IMR-90 (cell line): ENCODE data around the gene CLNK. TPM values are rescaled to one million over a fixed set of nuclear protein-coding genes. Genes with fewer than 3 reads are reported as not detected.
A peak's percentile ranks its signal among the peaks of the same experiment; 100 is the strongest.

Experiments used
- ATAC-seq: fragments of 200-7000 bp; cut with Tn5 transposase; 2 replicates; pipeline ENCODE4 v1.9.1; 2020; ENCODE audit warnings: low read depth, mild to moderate bottlenecking, moderate library complexity
- BruUV-seq: library from RNA; stranded (reverse); fragments of 400-500 nt; replicated peaks from 2 replicates; lab custom pipeline; 2021; lab: Mats Ljungman, UMichigan
- CTCF ChIA-PET: fragments of 300-600 bp; formaldehyde crosslinking; extraction: SDS; loops from one replicate; lab custom pipeline; 2021; ENCODE audit warnings: antibody characterized with exemption; lab: Yijun Ruan, JAX
- POLR2A ChIA-PET: fragments of 300-600 bp; sonication (Branson Sonifier 250); formaldehyde crosslinking; loops from one replicate; lab custom pipeline; 2022; ENCODE audit warnings: antibody characterized with exemption; ENCODE audit not compliant: unreplicated experiment; lab: Charles Lee
- DNase-seq: peaks from one replicate; pipeline ENCODE4 v3.0.0; 2013
- H2AFZ ChIP-seq: replicated peaks from 2 replicates; pipeline ENCODE3; 2013; ENCODE audit warnings: low read length, mild to moderate bottlenecking; ENCODE audit not compliant: poor library complexity
- H2AK5ac ChIP-seq: 2 replicates; pipeline ENCODE4 v1.6.1; 2013; ENCODE audit warnings: low read depth, low read length, inconsistent platforms
- H2AK9ac ChIP-seq: replicated peaks from 2 replicates; pipeline ENCODE3; 2013; ENCODE audit warnings: mild to moderate bottlenecking, low read depth, low read length, moderate library complexity; ENCODE audit not compliant: poor library complexity
- H2BK120ac ChIP-seq: 2 replicates; pipeline ENCODE4 v1.6.1; 2013; ENCODE audit warnings: low read depth, low read length, inconsistent platforms
- H2BK15ac ChIP-seq: 3 replicates; pipeline ENCODE4 v1.6.1; 2013; ENCODE audit warnings: low read depth, low read length, inconsistent platforms
- H2BK20ac ChIP-seq: 2 replicates; pipeline ENCODE4 v1.6.1; 2013; ENCODE audit warnings: low read depth, mild to moderate bottlenecking, inconsistent platforms, low read length, moderate library complexity
- H2BK5ac ChIP-seq: 2 replicates; pipeline ENCODE4 v1.6.1; 2013; ENCODE audit warnings: mild to moderate bottlenecking, low read depth, low read length, inconsistent platforms; ENCODE audit not compliant: poor library complexity, severe bottlenecking
- H3K14ac ChIP-seq: replicated peaks from 2 replicates; pipeline ENCODE4 v1.6.1; 2013; ENCODE audit warnings: low read depth, low read length, inconsistent platforms
- H3K18ac ChIP-seq: 2 replicates; pipeline ENCODE4 v1.6.1; 2013; ENCODE audit warnings: low read depth, low read length, control low read depth
- H3K23ac ChIP-seq: 2 replicates; pipeline ENCODE4 v1.6.1; 2013; ENCODE audit warnings: low read depth, low read length, inconsistent platforms
- H3K27ac ChIP-seq: 2 replicates; pipeline ENCODE4 v1.5.1; 2013; ENCODE audit warnings: mild to moderate bottlenecking, control low read depth, low read length; ENCODE audit not compliant: insufficient read depth
- H3K27me3 ChIP-seq: 2 replicates; pipeline ENCODE4 v1.6.1; 2013; ENCODE audit warnings: low read length; ENCODE audit not compliant: control insufficient read depth, insufficient read depth
- H3K36me3 ChIP-seq: 2 replicates; pipeline ENCODE4 v1.6.1; 2013; ENCODE audit warnings: low read length, mixed read lengths; ENCODE audit not compliant: control insufficient read depth, insufficient read depth
- H3K4ac ChIP-seq: 2 replicates; pipeline ENCODE4 v1.6.1; 2013; ENCODE audit warnings: low read depth, low read length, inconsistent platforms
- H3K4me1 ChIP-seq: 2 replicates; pipeline ENCODE4 v1.6.1; 2013; ENCODE audit warnings: low read length, mixed read lengths; ENCODE audit not compliant: control insufficient read depth, insufficient read depth
- H3K4me2 ChIP-seq: 2 replicates; pipeline ENCODE4 v1.6.1; 2013; ENCODE audit warnings: low read depth, mild to moderate bottlenecking, control low read depth, low read length, moderate library complexity
- H3K4me3 ChIP-seq: 2 replicates; pipeline ENCODE4 v1.5.1; 2013; ENCODE audit warnings: low read depth, mild to moderate bottlenecking, control low read depth, low read length, moderate library complexity; ENCODE audit not compliant: insufficient read depth
- H3K56ac ChIP-seq: 2 replicates; pipeline ENCODE4 v1.6.1; 2013; ENCODE audit warnings: low read length, inconsistent platforms; ENCODE audit not compliant: insufficient read depth; ENCODE audit errors: extremely low read depth
- H3K79me1 ChIP-seq, 2 experiments: 2 replicates each; pipeline ENCODE4 v1.6.1; 2013; ENCODE audit warnings: low read length in 2 of 2, inconsistent platforms in 1 of 2, low read depth in 1 of 2
- H3K9ac ChIP-seq: 2 replicates; pipeline ENCODE4 v1.6.1; 2013; ENCODE audit warnings: low read depth, low read length, control low read depth
- H3K9me1 ChIP-seq: 2 replicates; pipeline ENCODE4 v1.6.1; 2013; ENCODE audit warnings: low read length, inconsistent platforms; ENCODE audit not compliant: insufficient read depth
- H3K9me3 ChIP-seq: 2 replicates; pipeline ENCODE4 v1.6.1; 2013; ENCODE audit warnings: low read length; ENCODE audit not compliant: control insufficient read depth, insufficient read depth
- H4K20me1 ChIP-seq: 2 replicates; pipeline ENCODE4 v1.6.1; 2013; ENCODE audit warnings: low read length, inconsistent platforms; ENCODE audit not compliant: insufficient read depth
- H4K5ac ChIP-seq: 2 replicates; pipeline ENCODE4 v1.6.1; 2013; ENCODE audit warnings: mild to moderate bottlenecking, low read depth, low read length, control low read depth
- H4K8ac ChIP-seq, 2 experiments: 2 replicates each; pipeline ENCODE4 v1.6.1; 2013; ENCODE audit warnings: low read depth in 2 of 2, low read length in 2 of 2, control low read depth in 1 of 2, inconsistent platforms in 1 of 2
- H4K91ac ChIP-seq: 2 replicates; pipeline ENCODE4 v1.6.1; 2013; ENCODE audit warnings: low read depth, low read length, inconsistent platforms; ENCODE audit not compliant: insufficient read depth
- BHLHE40 ChIP-seq: fragments of 150-350 bp; IDR thresholded peaks from 2 replicates; pipeline ENCODE4 v1.6.1; 2016; ENCODE audit warnings: mild to moderate bottlenecking, low read depth, low read length
- CEBPB ChIP-seq: IDR thresholded peaks from 2 replicates; pipeline ENCODE4 v1.6.1; 2012; ENCODE audit warnings: low read depth, low read length, improper control_type of control experiment
- CHD1 ChIP-seq: IDR thresholded peaks from 2 replicates; pipeline ENCODE4 v1.6.1; 2012; ENCODE audit warnings: low read depth, low read length, improper control_type of control experiment
- FOS ChIP-seq: fragments of 150-350 bp; IDR thresholded peaks from 2 replicates; pipeline ENCODE4 v1.6.1; 2016; ENCODE audit warnings: low read depth, low read length
- MAFK ChIP-seq: IDR thresholded peaks from 2 replicates; pipeline ENCODE4 v1.6.1; 2012; ENCODE audit warnings: low read depth, low read length, improper control_type of control experiment
- MAZ ChIP-seq: IDR thresholded peaks from 2 replicates; pipeline ENCODE4 v1.6.1; 2012; ENCODE audit warnings: low read depth, mild to moderate bottlenecking, low read length, improper control_type of control experiment, moderate library complexity, borderline replicate concordance
- MXI1 ChIP-seq: IDR thresholded peaks from 2 replicates; pipeline ENCODE4 v1.6.1; 2012; ENCODE audit warnings: low read depth, mild to moderate bottlenecking, low read length, moderate library complexity, borderline replicate concordance
- NFE2L2 ChIP-seq: fragments of 150-350 bp; IDR thresholded peaks from 2 replicates; pipeline ENCODE4 v1.6.1; 2016; ENCODE audit warnings: low read depth, mild to moderate bottlenecking, low read length
- POLR2A ChIP-seq: IDR thresholded peaks from 2 replicates; pipeline ENCODE4 v1.6.1; 2012; ENCODE audit warnings: mild to moderate bottlenecking, low read depth, low read length
- RAD21 ChIP-seq: IDR thresholded peaks from 2 replicates; pipeline ENCODE4 v1.6.1; 2012; ENCODE audit warnings: low read length, improper control_type of control experiment
- RCOR1 ChIP-seq: IDR thresholded peaks from 2 replicates; pipeline ENCODE4 v1.6.1; 2012; ENCODE audit warnings: mild to moderate bottlenecking, low read length, improper control_type of control experiment; ENCODE audit not compliant: insufficient replicate concordance
- RFX5 ChIP-seq: IDR thresholded peaks from 2 replicates; pipeline ENCODE4 v1.8.0; 2012; ENCODE audit warnings: low read depth, mild to moderate bottlenecking, low read length, moderate library complexity
- SMC3 ChIP-seq: fragments of 150-350 bp; IDR thresholded peaks from 2 replicates; pipeline ENCODE4 v1.6.1; 2016; ENCODE audit warnings: low read depth, mild to moderate bottlenecking, antibody characterized with exemption, low read length, moderate library complexity
- WGBS, 2 experiments: methylation state at CpG; one replicate each; pipeline versions ENCODE4 v1.1.5 to v1.1.7; 2013; ENCODE audit warnings: missing lambda C conversion rate in 2 of 2; ENCODE audit not compliant: insufficient read length in 1 of 2; ENCODE audit errors: extremely low coverage in 2 of 2; 5-methylcytosine and 5-hydroxymethylcytosine counted together
- dilution Hi-C: fragments of 300-500 bp; cut with HindIII; formaldehyde crosslinking; loops from one replicate; pipeline ENCODE4 v1.14.3; 2018; ENCODE audit warnings: low sequenced_read_pairs; ENCODE audit not compliant: unreplicated experiment
- in situ Hi-C: fragments of 300-500 bp; cut with MboI; formaldehyde crosslinking; loops from 3 replicates; pipeline ENCODE4 v1.14.3; 2019; ENCODE audit warnings: low sequenced_read_pairs, inconsistent platforms, mixed read lengths
- intact Hi-C: fragments of 100-400 bp; cut with micrococcal nuclease; formaldehyde crosslinking; loops from 2 replicates; pipeline ENCODE4 v1.10.0; 2022
- polyA plus RNA-seq, 3 experiments: library from polyadenylated mRNA; depleted of rRNA; stranded (reverse); fragments of >200 nt; gene quantifications; 2 replicates each; pipeline ENCODE4 v1.2.3, GENCODE V29; 2012; ENCODE audit warnings: low replicate concordance in 1 of 3
- total RNA-seq: library from RNA; depleted of rRNA; stranded (reverse); fragments of >200 nt; gene quantifications from 2 replicates; pipeline ENCODE4 v1.2.3, GENCODE V29; 2012
- TF ChIP-seq, protein P1 (sequence below): conservative IDR thresholded peaks from 2 replicates; pipeline ENCODE4 v1.5.1; 2012; ENCODE audit warnings: mild to moderate bottlenecking, low read depth, low read length, improper control_type of control experiment
- TF ChIP-seq, protein P2 (sequence below): fragments of 150-350 bp; IDR thresholded peaks from 2 replicates; pipeline ENCODE4 v1.6.1; 2016; ENCODE audit warnings: low read depth, mild to moderate bottlenecking, low read length, moderate library complexity, borderline replicate concordance
- TF ChIP-seq, protein P3 (sequence below): fragments of 150-350 bp; IDR thresholded peaks from 2 replicates; pipeline ENCODE4 v1.6.1; 2017; ENCODE audit warnings: mild to moderate bottlenecking, antibody characterized with exemption, low read length, low read depth

Gene CLNK
- total and polyA plus RNA-seq, 2 of the 4 experiments (the other 2 are of a cell fraction) = not detected

DNA sequence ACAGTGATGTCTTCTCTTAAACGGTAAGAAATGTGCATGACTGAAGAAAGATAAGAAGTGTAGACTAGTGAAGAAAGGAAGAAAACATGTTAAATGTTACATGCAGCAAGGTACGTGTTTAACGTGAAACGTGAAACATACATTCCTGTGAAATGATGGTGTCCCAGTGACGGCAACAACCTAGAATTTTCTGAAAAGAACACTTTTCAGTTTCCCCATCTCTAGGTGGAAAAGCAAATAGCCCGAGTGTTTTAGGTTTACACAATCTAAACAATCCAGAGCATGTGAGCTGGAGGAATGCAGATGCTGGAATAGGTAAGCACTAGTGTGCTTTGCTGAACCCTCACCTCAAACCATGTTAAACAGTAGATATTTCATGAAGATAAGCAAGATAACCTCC is 60.7 kb downstream of the CLNK start:
- peaks cover 3% of the 10 kb centered on the region; the same call in 1 of the 2 replicates for H3K4me1 ChIP-seq
- no peak overlapping the region; the same call in 1 of the 2 replicates for H3K18ac ChIP-seq
- H3K36me3 ChIP-seq = no peaks in the 10 kb centered on the region
- no peak for ATAC-seq
- no peak overlapping the region for H3K4me3 ChIP-seq
- H3K56ac ChIP-seq = no peak overlapping the region
- in situ Hi-C loops (no loop called here), intact Hi-C loops (no loop called here), dilution Hi-C loops (no loop called here)
- H3K9me3 ChIP-seq = no peaks in the 10 kb centered on the region
- H3K79me1 ChIP-seq = no peaks in the 10 kb centered on the region
- H3K9ac ChIP-seq = no peak overlapping the region
- no peak overlapping the region for H4K8ac ChIP-seq
- no TSS peak for BruUV-seq
- no peak overlapping the region for H2BK5ac ChIP-seq
- peak overlapping the region; percentile 25 for H2BK120ac ChIP-seq
- ChIA-PET CTCF (interaction anchor here (1.0 kb wide), 1 partner anchor 12 kb away, joined by 3 read pairs; no protein-coding TSS in a partner anchor), POLR2A (no interaction called here)
- no peak overlapping the region for H3K14ac ChIP-seq
- no peak overlapping the region for H4K91ac ChIP-seq
- peak overlapping the region; percentile 27; the same call in 1 of the 2 replicates for H2BK20ac ChIP-seq
- peaks cover 12% of the 10 kb centered on the region; the same call in 1 of the 2 replicates for H3K27me3 ChIP-seq
- DNase-seq = no peak
- no peak overlapping the region for H2AFZ ChIP-seq
- H2AK9ac ChIP-seq = no peak overlapping the region
- H3K4me2 ChIP-seq = no peak overlapping the region
- H2BK15ac ChIP-seq = peak overlapping the region; percentile 69; the same call in 1 of the 3 replicates
- H2AK5ac ChIP-seq = no peak overlapping the region
- H3K4ac ChIP-seq = no peak overlapping the region
- H4K5ac ChIP-seq = no peak overlapping the region
- TF ChIP-seq, protein P1, sequence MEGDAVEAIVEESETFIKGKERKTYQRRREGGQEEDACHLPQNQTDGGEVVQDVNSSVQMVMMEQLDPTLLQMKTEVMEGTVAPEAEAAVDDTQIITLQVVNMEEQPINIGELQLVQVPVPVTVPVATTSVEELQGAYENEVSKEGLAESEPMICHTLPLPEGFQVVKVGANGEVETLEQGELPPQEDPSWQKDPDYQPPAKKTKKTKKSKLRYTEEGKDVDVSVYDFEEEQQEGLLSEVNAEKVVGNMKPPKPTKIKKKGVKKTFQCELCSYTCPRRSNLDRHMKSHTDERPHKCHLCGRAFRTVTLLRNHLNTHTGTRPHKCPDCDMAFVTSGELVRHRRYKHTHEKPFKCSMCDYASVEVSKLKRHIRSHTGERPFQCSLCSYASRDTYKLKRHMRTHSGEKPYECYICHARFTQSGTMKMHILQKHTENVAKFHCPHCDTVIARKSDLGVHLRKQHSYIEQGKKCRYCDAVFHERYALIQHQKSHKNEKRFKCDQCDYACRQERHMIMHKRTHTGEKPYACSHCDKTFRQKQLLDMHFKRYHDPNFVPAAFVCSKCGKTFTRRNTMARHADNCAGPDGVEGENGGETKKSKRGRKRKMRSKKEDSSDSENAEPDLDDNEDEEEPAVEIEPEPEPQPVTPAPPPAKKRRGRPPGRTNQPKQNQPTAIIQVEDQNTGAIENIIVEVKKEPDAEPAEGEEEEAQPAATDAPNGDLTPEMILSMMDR = no peak
- TF ChIP-seq CEBPB = no peak
- TF ChIP-seq FOS = no peak
- TF ChIP-seq RFX5 = no peak
- no peak for TF ChIP-seq RAD21
- TF ChIP-seq, protein P2, sequence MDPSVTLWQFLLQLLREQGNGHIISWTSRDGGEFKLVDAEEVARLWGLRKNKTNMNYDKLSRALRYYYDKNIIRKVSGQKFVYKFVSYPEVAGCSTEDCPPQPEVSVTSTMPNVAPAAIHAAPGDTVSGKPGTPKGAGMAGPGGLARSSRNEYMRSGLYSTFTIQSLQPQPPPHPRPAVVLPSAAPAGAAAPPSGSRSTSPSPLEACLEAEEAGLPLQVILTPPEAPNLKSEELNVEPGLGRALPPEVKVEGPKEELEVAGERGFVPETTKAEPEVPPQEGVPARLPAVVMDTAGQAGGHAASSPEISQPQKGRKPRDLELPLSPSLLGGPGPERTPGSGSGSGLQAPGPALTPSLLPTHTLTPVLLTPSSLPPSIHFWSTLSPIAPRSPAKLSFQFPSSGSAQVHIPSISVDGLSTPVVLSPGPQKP = no peak
- no peak for TF ChIP-seq RCOR1
- TF ChIP-seq, protein P3, sequence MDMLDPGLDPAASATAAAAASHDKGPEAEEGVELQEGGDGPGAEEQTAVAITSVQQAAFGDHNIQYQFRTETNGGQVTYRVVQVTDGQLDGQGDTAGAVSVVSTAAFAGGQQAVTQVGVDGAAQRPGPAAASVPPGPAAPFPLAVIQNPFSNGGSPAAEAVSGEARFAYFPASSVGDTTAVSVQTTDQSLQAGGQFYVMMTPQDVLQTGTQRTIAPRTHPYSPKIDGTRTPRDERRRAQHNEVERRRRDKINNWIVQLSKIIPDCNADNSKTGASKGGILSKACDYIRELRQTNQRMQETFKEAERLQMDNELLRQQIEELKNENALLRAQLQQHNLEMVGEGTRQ = no peak
- no peak for TF ChIP-seq POLR2A
- TF ChIP-seq NFE2L2 = no peak
- TF ChIP-seq CHD1 = no peak
- TF ChIP-seq SMC3 = no peak
- no peak for TF ChIP-seq MAFK
- no peak for TF ChIP-seq BHLHE40
- TF ChIP-seq MAZ = no peak
- TF ChIP-seq MXI1 = no peak
- H3K27ac ChIP-seq = no peak overlapping the region
- no CpG with 5 or more reads among the region's 6 CpGs for WGBS, 2 experiments
- H3K23ac ChIP-seq = no peak overlapping the region
- H3K9me1 ChIP-seq = no peaks in the 10 kb centered on the region; the same call in 1 of the 2 replicates
- H4K20me1 ChIP-seq = no peaks in the 10 kb centered on the region
